K562 (cell line): ENCODE data around the gene RSRP1. TPM values are rescaled to one million over a fixed set of nuclear protein-coding genes. Genes with fewer than 3 reads are reported as not detected.

ENCODE experiments used
- BCL6 ChIP-seq: fragments of 250-450 bp; sonication (Bioruptor Pico); IDR thresholded peaks from 2 replicates; pipeline ENCODE4 v1.4.0; 2020
- HMGXB4 ChIP-seq: sonication (generic); formaldehyde crosslinking; IDR thresholded peaks from 2 replicates; pipeline ENCODE4 v1.8.1; 2023; ENCODE audit warnings: mild to moderate bottlenecking, missing genetic modification reagents
- HNRNPH1 ChIP-seq: fragments of 200-400 bp; formaldehyde crosslinking; optimal IDR thresholded peaks from 2 replicates; pipeline ENCODE3; 2017; ENCODE audit warnings: low read depth, mild to moderate bottlenecking, low read length, moderate library complexity
- ILF3 ChIP-seq: fragments of 450-650 bp; IDR thresholded peaks from 2 replicates; pipeline ENCODE4 v1.6.1; 2018; ENCODE audit warnings: antibody characterized with exemption, mild to moderate bottlenecking, moderate library complexity, borderline replicate concordance
- JUND ChIP-seq, 2 experiments: IDR thresholded peaks; 2 replicates in 1 of 2; 3 replicates in 1 of 2; pipeline ENCODE4 v1.6.1; 2011; ENCODE audit warnings: borderline replicate concordance in 2 of 2, low read depth in 2 of 2, low read length in 2 of 2, improper control_type of control experiment in 1 of 2, missing biosample characterization in 1 of 2, missing genetic modification characterization in 1 of 2, missing genetic modification reagents in 1 of 2
- MECOM ChIP-seq: fragments of 250-450 bp; sonication (Bioruptor Pico); IDR thresholded peaks from 2 replicates; pipeline ENCODE4 v1.8.0; 2022; ENCODE audit warnings: inconsistent platforms
- MNT ChIP-seq, 2 experiments: fragments of 450-650 bp; conservative IDR thresholded peaks; 2 replicates each; pipeline ENCODE4 v1.6.1; 2017; ENCODE audit warnings: mild to moderate bottlenecking in 2 of 2, moderate library complexity in 2 of 2
- THAP12 ChIP-seq: fragments of 250-450 bp; sonication (Bioruptor Pico); IDR thresholded peaks from 2 replicates; pipeline ENCODE4 v1.9.0; 2021; ENCODE audit warnings: mild to moderate bottlenecking, inconsistent platforms
- TOE1 ChIP-seq, 2 experiments: fragments of 450-650 bp in 1 of 2; sonication (generic) in 1 of 2; formaldehyde crosslinking in 1 of 2; IDR thresholded peaks; 2 replicates each; pipeline versions ENCODE4 v1.7.1 to v1.8.0; 2016 to 2022; ENCODE audit warnings: borderline replicate concordance in 2 of 2, mild to moderate bottlenecking in 2 of 2, antibody characterized with exemption in 1 of 2, inconsistent platforms in 1 of 2, low read depth in 1 of 2, missing genetic modification reagents in 1 of 2, moderate library complexity in 1 of 2
- TRIM25 ChIP-seq: fragments of 450-650 bp; IDR thresholded peaks from 2 replicates; pipeline ENCODE4 v1.7.0; 2016; ENCODE audit warnings: borderline replicate concordance
- TRIM28 ChIP-seq: fragments of 450-650 bp; IDR thresholded peaks from 2 replicates; pipeline ENCODE4 v1.6.1; 2017
- ZBTB5 ChIP-seq: fragments of 450-650 bp; IDR thresholded peaks from 2 replicates; pipeline ENCODE4 v1.6.1; 2017; ENCODE audit warnings: antibody characterized with exemption
- ZNF253 ChIP-seq: fragments of 250-450 bp; sonication (Bioruptor Pico); conservative IDR thresholded peaks from 2 replicates; pipeline ENCODE4 v1.6.1; 2021; ENCODE audit warnings: mild to moderate bottlenecking
- ZNF324 ChIP-seq: fragments of 250-450 bp; sonication (Bioruptor Pico); IDR thresholded peaks from 2 replicates; pipeline ENCODE4 v1.4.0; 2020; ENCODE audit warnings: mild to moderate bottlenecking
- ZNF507 ChIP-seq: conservative IDR thresholded peaks from 2 replicates; pipeline ENCODE4 v1.6.1; 2017; ENCODE audit warnings: missing genetic modification characterization, missing compliant biosample characterization
- polyA plus RNA-seq, 8 experiments: library from polyadenylated mRNA; depleted of rRNA in 4 of 8; stranded (reverse) in 5 of 8; unstranded in 3 of 8; fragments of >200 nt; fragmentation: Nextera tagmentation in 2 of 8; fragmentation: Illumina TruSeq in 1 of 8; extraction: Ambion mirVana in 2 of 8; extraction: Trizol in 1 of 8; gene quantifications; 2 replicates each; pipeline versions ENCODE4 v1.2.1 to v1.2.3, GENCODE V29; 2011 to 2014; ENCODE audit warnings: inconsistent platforms in 1 of 8, missing spikeins in 1 of 8
- total RNA-seq, 7 experiments: library from RNA; depleted of rRNA in 6 of 7; stranded (reverse); fragments of >200 nt in 6 of 7; fragmentation: Illumina TruSeq in 2 of 7; extraction: Trizol in 2 of 7; gene quantifications; 2 replicates each; pipeline versions ENCODE4 v1.2.1 to v1.2.3, GENCODE V29; 2011 to 2021; ENCODE audit warnings: low replicate concordance in 1 of 7

Gene RSRP1
- total and polyA plus RNA-seq, 9 of the 15 experiments (the other 6 are each of a cell fraction or from before 2014, with no cell fraction given), result 27.2 to 283 (median 146) TPM

- 0 out of 2 replicates have a peak, but pooled peaks have one; percentile 17 for TF ChIP-seq ILF3
- no peak for TF ChIP-seq ZBTB5
- 0 out of 2 replicates have a peak, but pooled peaks have one; percentile 7 for TF ChIP-seq TOE1 (IDR thresholded peaks at IDR 0.05; ENCODE audit: borderline replicate concordance)
- no peak for TF ChIP-seq TOE1 (CRISPR knock-in tag; IDR thresholded peaks at IDR 0.05; ENCODE audit: borderline replicate concordance, low read depth)
- no peak for TF ChIP-seq JUND (IDR thresholded peaks at IDR 0.05; ENCODE audit: borderline replicate concordance, low read depth, low read length)
- no peak for TF ChIP-seq JUND (tag; IDR thresholded peaks at IDR 0.05; ENCODE audit: borderline replicate concordance, low read depth, low read length)
- no peak for TF ChIP-seq BCL6 (CRISPR knock-in tag)
- no peak for TF ChIP-seq ZNF507 (tag)
- TF ChIP-seq TRIM25, result no peak
- TF ChIP-seq MECOM, result no peak
- TF ChIP-seq THAP12 (CRISPR knock-in tag), result no peak
- no peak for TF ChIP-seq HNRNPH1
- no peak for TF ChIP-seq ZNF253
- TF ChIP-seq ZNF324, result 0 out of 2 replicates have a peak, but pooled peaks have one; percentile 3
- 0 out of 2 replicates have a peak, but pooled peaks have one; percentile 13 for TF ChIP-seq HMGXB4 (CRISPR knock-in tag)
- TF ChIP-seq TRIM28, result no peak
- no peak for TF ChIP-seq MNT (conservative IDR thresholded peaks at IDR 0.05)
These were observed 838 bp upstream of the RSRP1 start (continued) for GRCh38 chr1:25247829-25248754.
